Mucosa of descending colon (tissue), 3 donors: ENCODE data around the gene MKLN1. TPM values are rescaled to one million over a fixed set of nuclear protein-coding genes. Genes with fewer than 3 reads are reported as not detected.
A peak's percentile ranks its signal among the peaks of the same experiment; 100 is the strongest.
"Not testable (repeated sequence)": the region's sequence is repeated elsewhere in the genome, so short reads cannot be mapped to it uniquely, and the experiment has no call there.

Experiments
- ATAC-seq: fragments of 200-7000 bp; cut with Tn5 transposase; one replicate; pipeline ENCODE4 v1.9.1; 2020; ENCODE audit warnings: mild to moderate bottlenecking, moderate library complexity
- DNase-seq, 3 donors: peaks; one replicate each; pipeline ENCODE4 v3.0.0-alpha.2; 2020
- H3K36me3 ChIP-seq: fragments of 200-600 bp; one replicate; pipeline ENCODE4 v1.8.0; 2021; ENCODE audit warnings: low read depth, mild to moderate bottlenecking
- H3K4me1 ChIP-seq: fragments of 200-600 bp; one replicate; pipeline ENCODE4 v1.8.0; 2021; ENCODE audit warnings: low read depth, mild to moderate bottlenecking
- H3K4me3 ChIP-seq: fragments of 200-600 bp; one replicate; pipeline ENCODE4 v1.8.0; 2021; ENCODE audit warnings: mild to moderate bottlenecking
- H3K9me3 ChIP-seq: fragments of 200-600 bp; one replicate; pipeline ENCODE4 v1.8.0; 2021; ENCODE audit warnings: mild to moderate bottlenecking
- CTCF ChIP-seq: fragments of 200-600 bp; IDR thresholded peaks from one replicate; pipeline ENCODE4 v1.8.0; 2022; ENCODE audit warnings: antibody characterized with exemption, mild to moderate bottlenecking
- intact Hi-C, 2 donors: fragments of 100-400 bp; cut with DNase I in 1 of 2; cut with micrococcal nuclease in 1 of 2; formaldehyde crosslinking; loops; one replicate each; pipeline versions ENCODE4 v1.11.0 to v1.11.1; 2022; cut with DNase I, micrococcal nuclease
- total RNA-seq, 3 donors: library from RNA; stranded (reverse); fragmentation: NEBNext Ultra II Directional in 2 of 3; extraction: Animal tissue kit (Norgen Biotek cat#: 25700) in 2 of 3; gene quantifications; one replicate each; pipeline versions ENCODE4 v1.2.1 to v1.2.4, GENCODE V29; 2021 to 2023
- donor health status: DM: no; HTN: no; CAD: no; lungs with moderate emphysema.
- donor health status: DM: no; HTN: no; CAD: no.
- donor health status: DM: no; HTN: yes; CAD: no.

Gene MKLN1
- total RNA-seq, 3 donors from 2014 or later = 41.5 to 66.1 (median 47.1) TPM

GRCh38 chr7:131503639-131504038 lies 176.0 kb downstream of the MKLN1 start:
- Histone ChIP-seq H3K36me3 (no peaks in the 10 kb centered on the region), H3K4me3 (no peak overlapping the region), H3K4me1 (no peaks in the 10 kb centered on the region), H3K9me3 (no peaks in the 10 kb centered on the region)
- intact Hi-C loops = no loop called here
- TF ChIP-seq CTCF = no peak
- DNase-seq = no peak
- no peak for ATAC-seq

- DNase-seq = no peak
- Histone ChIP-seq H3K4me1 (no peaks in the 10 kb centered on the region), H3K9me3 (no peaks in the 10 kb centered on the region), H3K36me3 (no peaks in the 10 kb centered on the region), H3K4me3 (no peak overlapping the region)
- no peak for TF ChIP-seq CTCF
- intact Hi-C loops = no loop called here
- ATAC-seq = no peak
Measured at GRCh38 chr7:131504157-131504899, 176.7 kb downstream of the MKLN1 start.

GRCh38 chr7:131505037-131505620 lies 177.5 kb downstream of the MKLN1 start:
- H3K4me1 ChIP-seq, DNase-seq, H3K4me3 ChIP-seq, ATAC-seq, H3K36me3 ChIP-seq, H3K9me3 ChIP-seq: not testable (repeated sequence)
- intact Hi-C loops = loop anchor here (5.0 kb wide), 2 partner anchors 147 to 152 kb away; no protein-coding TSS in a partner anchor

- Histone ChIP-seq H3K4me1 (no peaks in the 10 kb centered on the region), H3K4me3 (no peak overlapping the region), H3K36me3 (no peaks in the 10 kb centered on the region), H3K9me3 (no peaks in the 10 kb centered on the region)
- DNase-seq (no peak), ATAC-seq (no peak)
- intact Hi-C loops = loop anchor here (5.0 kb wide), 2 partner anchors 146 to 151 kb away; no protein-coding TSS in a partner anchor
- TF ChIP-seq CTCF = no peak
Measured at GRCh38 chr7:131505636-131506557, 178.2 kb downstream of the MKLN1 start.

GRCh38 chr7:131506597-131506996 lies 178.9 kb downstream of the MKLN1 start:
- Histone ChIP-seq H3K9me3 (no peaks in the 10 kb centered on the region), H3K4me1 (no peaks in the 10 kb centered on the region), H3K36me3 (no peaks in the 10 kb centered on the region), H3K4me3 (no peak overlapping the region)
- peak; percentile 17 for ATAC-seq
- no peak for TF ChIP-seq CTCF
- intact Hi-C loops = loop anchor here (5.0 kb wide), 2 partner anchors 146 to 151 kb away; no protein-coding TSS in a partner anchor
- peak in 1 of 3 donors; percentile 27 for DNase-seq
